GM18951 (cell line): ENCODE data around the gene RBMXL3.

Source experiments
- POLR2A ChIP-seq: IDR thresholded peaks from 4 replicates; pipeline ENCODE4 v1.6.1; 2011; ENCODE audit warnings: mild to moderate bottlenecking; ENCODE audit not compliant: insufficient read length, insufficient read depth; ENCODE audit errors: extremely low read depth
- in situ Hi-C: fragments of 300-500 bp; cut with MboI; formaldehyde crosslinking; loops from one replicate; pipeline ENCODE4 v1.12.0; 2022; ENCODE audit warnings: low sequenced_read_pairs, mixed read lengths, inconsistent platforms; ENCODE audit not compliant: unreplicated experiment

Gene RBMXL3

GRCh38 chrX:115189110-115189509 is at the start of gene RBMXL3:
TSS of gene RBMXL3 (plus strand) at chrX:115189410. CDS start at chrX:115189442, 32 bp downstream.
- no peak for TF ChIP-seq POLR2A
- in situ Hi-C loops: no loop called here

- TF ChIP-seq POLR2A: no peak
- in situ Hi-C loops: no loop called here
Observed at GRCh38 chrX:115142057-115142456, 47.2 kb upstream of the RBMXL3 start.

- in situ Hi-C loops: no loop called here
- TF ChIP-seq POLR2A: no peak
Observed at GRCh38 chrX:115147220-115147619, 42.0 kb upstream of the RBMXL3 start.

- no peak for TF ChIP-seq POLR2A
- in situ Hi-C loops: no loop called here
Observed at GRCh38 chrX:115173181-115173580, 16.0 kb upstream of the RBMXL3 start.

GRCh38 chrX:115174548-115174947 is 14.7 kb upstream of the RBMXL3 start:
- TF ChIP-seq POLR2A: no peak
- in situ Hi-C loops: no loop called here

GRCh38 chrX:115177932-115178331 is 11.3 kb upstream of the RBMXL3 start:
- no peak for TF ChIP-seq POLR2A
- in situ Hi-C loops: no loop called here

GRCh38 chrX:115178473-115178872 is 10.7 kb upstream of the RBMXL3 start:
- TF ChIP-seq POLR2A: no peak

GRCh38 chrX:115183980-115184379 is 5.2 kb upstream of the RBMXL3 start:
- in situ Hi-C loops: no loop called here
- TF ChIP-seq POLR2A: no peak

More at GRCh38 chrX:115178473-115178872, 10.7 kb upstream of the RBMXL3 start:
- in situ Hi-C loops: no loop called here

- TF ChIP-seq POLR2A: no peak
- in situ Hi-C loops: no loop called here
Observed at GRCh38 chrX:115189646-115190635, 731 bp downstream of the RBMXL3 start.

- TF ChIP-seq POLR2A: no peak
- in situ Hi-C loops: no loop called here
Observed at GRCh38 chrX:115190636-115191489, 1.7 kb downstream of the RBMXL3 start.

GRCh38 chrX:115191490-115192243 is 2.5 kb downstream of the RBMXL3 start:
- no peak for TF ChIP-seq POLR2A
- in situ Hi-C loops: no loop called here

GRCh38 chrX:115192244-115192700 is 3.1 kb downstream of the RBMXL3 start:
- in situ Hi-C loops: no loop called here
- no peak for TF ChIP-seq POLR2A
